Natural killer cell (primary cell): ENCODE measurements around the gene TEX51. TPM values are rescaled to one million over a fixed set of nuclear protein-coding genes. Genes with fewer than 3 reads are reported as not detected.

Experiments
- ATAC-seq, 3 donors: fragments of 150-1000 bp in 2 of 3; fragments of 200-7000 bp in 1 of 3; cut with Tn5 transposase; 1 replicate in 1 of 3; 2 replicates in 2 of 3; pipeline ENCODE4 v1.10.0; 2021; ENCODE audit warnings: mild to moderate bottlenecking in 2 of 3, moderate library complexity in 2 of 3
- DNase-seq, 2 donors: peaks; one replicate each; pipeline versions ENCODE4 v3.0.0 to v3.0.0-alpha.2; 2013 to 2021; ENCODE audit warnings: mixed read lengths in 1 of 2
- H3K27ac ChIP-seq: one replicate; pipeline ENCODE4 v1.5.1; 2013; ENCODE audit warnings: mild to moderate bottlenecking, low read length
- H3K27me3 ChIP-seq: one replicate; pipeline ENCODE4 v1.6.1; 2013; ENCODE audit warnings: low read length; ENCODE audit not compliant: control insufficient read depth, insufficient read depth
- H3K36me3 ChIP-seq: one replicate; pipeline ENCODE4 v1.6.1; 2013; ENCODE audit warnings: low read length; ENCODE audit not compliant: control insufficient read depth, insufficient read depth
- H3K4me1 ChIP-seq: one replicate; pipeline ENCODE4 v1.6.1; 2013; ENCODE audit warnings: low read length; ENCODE audit not compliant: control insufficient read depth, insufficient read depth
- H3K4me3 ChIP-seq: one replicate; pipeline ENCODE4 v1.5.1; 2013; ENCODE audit warnings: low read length
- H3K9me3 ChIP-seq: one replicate; pipeline ENCODE4 v1.6.1; 2013; ENCODE audit warnings: low read length; ENCODE audit not compliant: control insufficient read depth, insufficient read depth
- H3K27ac Mint-ChIP-seq, 2 donors: one replicate each; pipeline ENCODE4 v1.8.0; 2022; ENCODE audit warnings: mild to moderate bottlenecking in 2 of 2, mixed read lengths in 2 of 2, moderate library complexity in 1 of 2
- H3K27me3 Mint-ChIP-seq, 2 donors: one replicate each; pipeline ENCODE4 v1.8.0; 2022; ENCODE audit warnings: low read depth in 2 of 2, mixed read lengths in 2 of 2
- H3K36me3 Mint-ChIP-seq: one replicate; pipeline ENCODE4 v1.8.0; 2022; ENCODE audit warnings: mixed read lengths
- H3K4me1 Mint-ChIP-seq, 2 donors: one replicate each; pipeline ENCODE4 v1.8.0; 2022; ENCODE audit warnings: mixed read lengths in 2 of 2
- H3K4me3 Mint-ChIP-seq: one replicate; pipeline ENCODE4 v1.8.0; 2022; ENCODE audit warnings: mild to moderate bottlenecking, moderate library complexity, mixed read lengths
- H3K9me3 Mint-ChIP-seq, 2 donors: one replicate each; pipeline ENCODE4 v1.8.0; 2022; ENCODE audit warnings: mixed read lengths in 2 of 2
- WGBS: methylation state at CpG from one replicate; pipeline ENCODE4 v1.1.7; 2013; ENCODE audit warnings: missing lambda C conversion rate; ENCODE audit not compliant: insufficient coverage; 5-methylcytosine and 5-hydroxymethylcytosine counted together
- intact Hi-C: fragments of 100-400 bp; cut with micrococcal nuclease; formaldehyde crosslinking; loops from one replicate; pipeline ENCODE4 v1.14.2; 2022
- total RNA-seq, 4 donors: library from RNA; stranded (reverse); fragments of 120-200 nt in 1 of 4; gene quantifications; one replicate each; pipeline versions ENCODE4 v1.2.3 to v1.2.4, GENCODE V29; 2013 to 2022
- TF ChIP-seq, protein P1 (sequence below): fragments of 200-600 bp; IDR thresholded peaks from one replicate; pipeline ENCODE4 v1.8.0; 2022; ENCODE audit warnings: antibody characterized with exemption

TEX51 gene
- total RNA-seq, 3 donors from 2014 or later (not counting 1 experiment from before 2014, with no cell fraction given): not detected

DNA sequence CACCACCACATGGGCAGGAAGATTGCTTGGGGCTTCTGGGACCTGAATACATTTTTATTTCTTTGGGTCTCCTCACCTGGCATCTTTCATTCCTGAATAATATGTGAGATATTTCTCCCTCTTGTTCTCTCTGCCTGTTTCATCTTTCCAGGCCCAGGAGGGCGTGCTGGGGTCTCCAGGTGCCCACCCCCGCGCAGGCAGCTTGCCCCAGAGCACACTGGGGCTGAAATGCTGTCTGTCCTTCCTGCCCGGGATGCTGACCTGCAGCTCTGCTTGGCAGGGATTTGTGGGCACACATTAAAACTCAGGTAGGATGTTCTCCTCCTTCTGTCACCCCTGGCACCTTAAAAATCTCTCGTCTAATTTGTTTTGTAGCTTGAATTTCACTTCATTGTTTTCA, 39.7 kb upstream of the TEX51 start:
- intact Hi-C loops: no loop called here
- 60% methylated on average over 5 of the region's 5 CpGs for WGBS
- no peaks in the 10 kb centered on the region for H3K9me3 Mint-ChIP-seq

DNA sequence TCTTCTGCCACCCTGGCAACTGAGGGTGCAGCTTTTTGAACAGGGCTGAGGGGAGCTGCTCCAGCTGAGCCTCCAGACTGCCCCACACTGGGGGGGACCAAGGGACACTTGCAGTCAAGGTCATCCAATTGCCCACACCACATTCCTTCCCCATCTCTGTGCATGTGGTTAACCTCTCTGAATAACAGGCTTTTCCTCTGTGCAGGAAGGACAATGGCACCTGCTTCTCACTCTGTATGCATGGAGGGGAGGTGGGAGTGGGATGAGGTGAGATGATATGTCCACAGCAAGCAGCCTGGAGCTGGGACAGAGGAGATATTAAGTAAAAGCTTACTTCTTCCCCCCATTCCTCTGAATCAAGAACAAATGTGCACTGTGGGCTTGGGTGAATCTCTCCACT, 39.1 kb upstream of the TEX51 start:
- Mint-ChIP-seq H3K4me3 (no peak overlapping the region), H3K27me3 (peaks cover 0 to 15% of the 10 kb centered on the region in 2 donors), H3K27ac (no peak overlapping the region), H3K4me1 (no peaks in the 10 kb centered on the region), H3K36me3 (no peaks in the 10 kb centered on the region), H3K9me3 (no peaks in the 10 kb centered on the region)
- H3K4me1 ChIP-seq: no peaks in the 10 kb centered on the region
- intact Hi-C loops: no loop called here
- no peaks in the 10 kb centered on the region for H3K27me3 ChIP-seq
- H3K27ac ChIP-seq: no peak overlapping the region
- no peaks in the 10 kb centered on the region for H3K36me3 ChIP-seq
- TF ChIP-seq, protein P1, sequence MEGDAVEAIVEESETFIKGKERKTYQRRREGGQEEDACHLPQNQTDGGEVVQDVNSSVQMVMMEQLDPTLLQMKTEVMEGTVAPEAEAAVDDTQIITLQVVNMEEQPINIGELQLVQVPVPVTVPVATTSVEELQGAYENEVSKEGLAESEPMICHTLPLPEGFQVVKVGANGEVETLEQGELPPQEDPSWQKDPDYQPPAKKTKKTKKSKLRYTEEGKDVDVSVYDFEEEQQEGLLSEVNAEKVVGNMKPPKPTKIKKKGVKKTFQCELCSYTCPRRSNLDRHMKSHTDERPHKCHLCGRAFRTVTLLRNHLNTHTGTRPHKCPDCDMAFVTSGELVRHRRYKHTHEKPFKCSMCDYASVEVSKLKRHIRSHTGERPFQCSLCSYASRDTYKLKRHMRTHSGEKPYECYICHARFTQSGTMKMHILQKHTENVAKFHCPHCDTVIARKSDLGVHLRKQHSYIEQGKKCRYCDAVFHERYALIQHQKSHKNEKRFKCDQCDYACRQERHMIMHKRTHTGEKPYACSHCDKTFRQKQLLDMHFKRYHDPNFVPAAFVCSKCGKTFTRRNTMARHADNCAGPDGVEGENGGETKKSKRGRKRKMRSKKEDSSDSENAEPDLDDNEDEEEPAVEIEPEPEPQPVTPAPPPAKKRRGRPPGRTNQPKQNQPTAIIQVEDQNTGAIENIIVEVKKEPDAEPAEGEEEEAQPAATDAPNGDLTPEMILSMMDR: no peak
- no peaks in the 10 kb centered on the region for H3K9me3 ChIP-seq
- no peak for ATAC-seq
- H3K4me3 ChIP-seq: no peak overlapping the region
- no peak for DNase-seq

More for the DNA sequence above, 39.7 kb upstream of the TEX51 start:
- Histone ChIP-seq H3K36me3 (no peaks in the 10 kb centered on the region), H3K4me1 (no peaks in the 10 kb centered on the region), H3K9me3 (no peaks in the 10 kb centered on the region), H3K27ac (no peak overlapping the region), H3K27me3 (no peaks in the 10 kb centered on the region), H3K4me3 (no peak overlapping the region)
- peaks cover 0 to 11% of the 10 kb centered on the region in 2 donors for H3K27me3 Mint-ChIP-seq
- ATAC-seq (no peak), DNase-seq (no peak)
- TF ChIP-seq, protein P1: no peak
- no peak overlapping the region for H3K4me3 Mint-ChIP-seq
- H3K27ac Mint-ChIP-seq: no peak overlapping the region
- H3K4me1 Mint-ChIP-seq: no peaks in the 10 kb centered on the region
- H3K36me3 Mint-ChIP-seq: no peaks in the 10 kb centered on the region

DNA sequence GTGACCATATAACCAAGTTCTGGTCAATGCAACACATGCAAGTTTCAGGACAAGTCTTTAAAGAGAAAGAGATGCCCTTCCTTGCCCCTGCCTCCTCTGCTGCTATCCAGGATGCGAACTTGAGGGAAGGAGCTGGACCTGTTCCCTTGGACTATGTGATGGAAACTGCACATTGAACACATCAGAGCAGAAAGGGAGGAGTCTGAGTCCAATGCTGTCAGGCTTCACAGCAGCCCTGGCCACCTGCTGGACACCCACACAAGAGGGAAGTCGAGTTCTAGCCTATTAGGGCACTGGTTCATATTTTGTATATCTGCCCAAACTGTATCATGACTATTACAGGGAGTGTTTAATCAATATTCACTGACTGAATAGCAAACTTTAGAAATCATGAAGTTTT, 38.3 kb upstream of the TEX51 start:
- no peaks in the 10 kb centered on the region for H3K36me3 Mint-ChIP-seq
- H3K4me1 Mint-ChIP-seq: no peaks in the 10 kb centered on the region
- no peaks in the 10 kb centered on the region for H3K36me3 ChIP-seq
- intact Hi-C loops: no loop called here
- no peaks in the 10 kb centered on the region for H3K4me1 ChIP-seq
- H3K4me3 ChIP-seq: no peak overlapping the region
- no peaks in the 10 kb centered on the region for H3K9me3 ChIP-seq
- ATAC-seq (no peak), DNase-seq (no peak)
- no peak overlapping the region for H3K27ac ChIP-seq
- H3K4me3 Mint-ChIP-seq: no peak overlapping the region
- TF ChIP-seq, protein P1: no peak
- no peak overlapping the region for H3K27ac Mint-ChIP-seq
- H3K27me3 ChIP-seq: no peaks in the 10 kb centered on the region
- H3K27me3 Mint-ChIP-seq: peaks cover 0 to 15% of the 10 kb centered on the region in 2 donors
- WGBS: 96% methylated on average over 1 of the region's 2 CpGs
- H3K9me3 Mint-ChIP-seq: no peaks in the 10 kb centered on the region

DNA sequence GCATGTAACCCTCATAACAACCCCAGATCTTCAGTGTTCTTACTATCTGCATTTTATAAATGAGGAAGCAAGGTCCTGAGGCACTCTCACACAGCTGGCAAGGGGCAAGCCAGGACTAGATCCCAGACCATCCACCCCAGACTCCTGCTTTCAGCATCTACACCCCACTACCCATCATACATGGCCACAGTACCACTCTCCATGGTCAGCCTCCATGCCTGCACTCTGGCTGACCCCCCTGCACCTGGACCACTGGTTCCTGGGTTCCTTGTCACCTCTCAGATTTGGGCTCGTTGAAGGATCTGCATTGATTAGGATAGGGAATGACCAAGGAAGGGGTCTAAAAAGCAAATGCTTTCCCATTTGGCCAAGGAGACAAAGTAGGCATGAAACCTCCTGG, 36.0 kb upstream of the TEX51 start:
- Mint-ChIP-seq H3K4me1 (no peaks in the 10 kb centered on the region), H3K36me3 (no peaks in the 10 kb centered on the region), H3K27me3 (peaks cover 5 to 15% of the 10 kb centered on the region in 2 donors), H3K9me3 (no peaks in the 10 kb centered on the region), H3K4me3 (no peak overlapping the region), H3K27ac (no peak overlapping the region)
- H3K36me3 ChIP-seq: no peaks in the 10 kb centered on the region
- no peak overlapping the region for H3K4me3 ChIP-seq
- TF ChIP-seq, protein P1: no peak
- WGBS: 81% methylated on average over 1 of the region's 1 CpG
- H3K9me3 ChIP-seq: no peaks in the 10 kb centered on the region
- intact Hi-C loops: no loop called here
- ATAC-seq: no peak
- DNase-seq: no peak
- no peak overlapping the region for H3K27ac ChIP-seq
- no peaks in the 10 kb centered on the region for H3K4me1 ChIP-seq
- H3K27me3 ChIP-seq: no peaks in the 10 kb centered on the region
